HG03521 (cell line): ENCODE results near the gene UQCC5.
"Not testable (repeated sequence)": the region's sequence is repeated elsewhere in the genome, so short reads cannot be mapped to it uniquely, and the experiment has no call there.

Experiments used
- ATAC-seq: cut with Tn5 transposase; IDR thresholded peaks from one replicate; pipeline ENCODE4 v1.9.1; 2021; ENCODE audit warnings: mild to moderate bottlenecking, moderate library complexity; ENCODE audit not compliant: unreplicated experiment

Gene UQCC5

GRCh38 chr3:52521881-52522650 is 14.3 kb upstream of the UQCC5 start:
- ATAC-seq: no peak

GRCh38 chr3:52522651-52523251 is 13.7 kb upstream of the UQCC5 start:
- ATAC-seq: no peak

GRCh38 chr3:52523386-52524257 is 12.8 kb upstream of the UQCC5 start:
- no peak for ATAC-seq

- no peak for ATAC-seq
These were observed 12.1 kb upstream of the UQCC5 start for GRCh38 chr3:52524258-52524751.

- ATAC-seq: no peak
These were observed 11.4 kb upstream of the UQCC5 start for GRCh38 chr3:52524752-52525679.

GRCh38 chr3:52525680-52526561 is 10.5 kb upstream of the UQCC5 start:
- ATAC-seq: no peak

- not testable (repeated sequence) for ATAC-seq
These were observed 9.8 kb upstream of the UQCC5 start for GRCh38 chr3:52526671-52527038.

- ATAC-seq: no peak
These were observed 9.2 kb upstream of the UQCC5 start for GRCh38 chr3:52527039-52527731.

GRCh38 chr3:52527732-52528585 is 8.4 kb upstream of the UQCC5 start:
- ATAC-seq: no peak

- no peak for ATAC-seq
These were observed 7.6 kb upstream of the UQCC5 start for GRCh38 chr3:52528586-52529375.

GRCh38 chr3:52529376-52530333 is 6.8 kb upstream of the UQCC5 start:
- ATAC-seq: no peak

- ATAC-seq: no peak
These were observed 5.2 kb upstream of the UQCC5 start for GRCh38 chr3:52530918-52531826.

GRCh38 chr3:52531860-52532516 is 4.4 kb upstream of the UQCC5 start:
- no peak for ATAC-seq

GRCh38 chr3:52532517-52532837 is 3.9 kb upstream of the UQCC5 start:
- ATAC-seq: no peak
